SK-N-SH (cell line): ENCODE data around the gene ZNF544. TPM values are rescaled to one million over a fixed set of nuclear protein-coding genes. Genes with fewer than 3 reads are reported as not detected.

Source experiments
- CTCF ChIA-PET: fragments of 300-600, 350-600 bp; formaldehyde crosslinking; extraction: SDS; loops from one replicate; lab custom pipeline; 2021; lab: Yijun Ruan, JAX
- POLR2A ChIA-PET: fragments of 350-600 bp; sonication (Branson Sonifier 250); formaldehyde crosslinking; extraction: SDS; loops from one replicate; lab custom pipeline; 2020; ENCODE audit warnings: antibody characterized with exemption, inconsistent platforms; lab: Yijun Ruan, JAX
- DNase-seq: peaks from one replicate; pipeline ENCODE4 v3.0.0; 2012
- H2AFZ ChIP-seq: fragments of 200-600 bp; sonication (generic); 2 replicates; pipeline ENCODE4 v1.8.1; 2016; ENCODE audit warnings: antibody characterized with exemption, mild to moderate bottlenecking, low read depth
- H3F3A ChIP-seq: fragments of 200-600 bp; sonication (generic); replicated peaks from 2 replicates; pipeline ENCODE3; 2016; ENCODE audit warnings: antibody characterized with exemption, mild to moderate bottlenecking; ENCODE audit not compliant: insufficient read depth
- H3K27ac ChIP-seq, 2 experiments: fragments of 200-500 bp in 1 of 2; fragments of 200-600 bp in 1 of 2; sonication (Bioruptor generic) in 1 of 2; sonication (generic), shearing (Covaris generic) in 1 of 2; 2 replicates each; pipeline versions ENCODE4 v1.5.1 to v1.6.1; 2014 to 2016; ENCODE audit warnings: low read depth in 2 of 2, inconsistent platforms in 1 of 2, low read length in 1 of 2, mild to moderate bottlenecking in 1 of 2, mixed read lengths in 1 of 2
- H3K27me3 ChIP-seq: fragments of 200-600 bp; sonication (generic), shearing (Covaris generic); 2 replicates; pipeline ENCODE4 v1.6.1; 2016; ENCODE audit warnings: mixed run types; ENCODE audit not compliant: insufficient read depth
- H3K36me3 ChIP-seq, 2 experiments: fragments of 200-500 bp in 1 of 2; fragments of 200-600 bp in 1 of 2; sonication (Bioruptor generic) in 1 of 2; sonication (generic) in 1 of 2; replicated peaks in 1 of 2; 2 replicates each; pipeline versions ENCODE3 to v1.5.1; 2014 to 2016; ENCODE audit warnings: low read length in 1 of 2, mild to moderate bottlenecking in 1 of 2; ENCODE audit not compliant: insufficient read depth in 2 of 2, control insufficient read depth in 1 of 2
- H3K4me1 ChIP-seq, 2 experiments: fragments of 200-500 bp in 1 of 2; fragments of 200-600 bp in 1 of 2; sonication (Bioruptor generic) in 1 of 2; sonication (generic), shearing (Covaris generic) in 1 of 2; 2 replicates each; pipeline versions ENCODE4 v1.5.1 to v1.6.1; 2014 to 2016; ENCODE audit warnings: low read depth in 1 of 2, low read length in 1 of 2, mixed run types in 1 of 2; ENCODE audit not compliant: insufficient read depth in 2 of 2, control insufficient read depth in 1 of 2
- H3K4me2 ChIP-seq: fragments of 200-600 bp; sonication (generic), shearing (Covaris generic); 2 replicates; pipeline ENCODE4 v1.6.1; 2017; ENCODE audit warnings: mixed run types
- H3K4me3 ChIP-seq, 2 experiments: fragments of 200-500 bp in 1 of 2; fragments of 200-600 bp in 1 of 2; sonication (Bioruptor generic) in 1 of 2; sonication (generic), shearing (Covaris generic) in 1 of 2; 2 replicates each; pipeline versions ENCODE4 v1.5.1 to v1.8.1; 2014 to 2016; ENCODE audit warnings: low read depth in 2 of 2, inconsistent platforms in 1 of 2, low read length in 1 of 2, mild to moderate bottlenecking in 1 of 2, mixed read lengths in 1 of 2, moderate library complexity in 1 of 2
- H3K79me2 ChIP-seq: fragments of 200-600 bp; sonication (generic); 2 replicates; pipeline ENCODE4 v1.8.1; 2017; ENCODE audit warnings: mild to moderate bottlenecking; ENCODE audit not compliant: insufficient read depth
- H3K9ac ChIP-seq: fragments of 200-600 bp; sonication (generic); 2 replicates; pipeline ENCODE4 v1.6.1; 2017; ENCODE audit warnings: mixed run types
- H3K9me2 ChIP-seq: fragments of 200-600 bp; sonication (generic); 2 replicates; pipeline ENCODE4 v1.6.1; 2017; ENCODE audit warnings: mixed run types
- H3K9me3 ChIP-seq: fragments of 200-600 bp; sonication (generic); 2 replicates; pipeline ENCODE4 v1.6.1; 2017; ENCODE audit warnings: mixed run types, mild to moderate bottlenecking, moderate library complexity
- H4K20me1 ChIP-seq: fragments of 200-600 bp; sonication (generic); 2 replicates; pipeline ENCODE4 v1.6.1; 2017; ENCODE audit warnings: mild to moderate bottlenecking, mixed run types; ENCODE audit not compliant: insufficient read depth
- CHD2 ChIP-seq: fragments of 150-350 bp; IDR thresholded peaks from 2 replicates; pipeline ENCODE4 v1.6.1; 2018; ENCODE audit warnings: low read length; ENCODE audit not compliant: partially characterized antibody
- ELF1 ChIP-seq: IDR thresholded peaks from 2 replicates; pipeline ENCODE4 v1.4.0; 2012
- EP300 ChIP-seq, 2 experiments: IDR thresholded peaks; 2 replicates each; pipeline versions ENCODE4 v1.4.0 to v1.6.1; 2012; ENCODE audit warnings: borderline replicate concordance in 1 of 2, low read depth in 1 of 2, low read length in 1 of 2
- MXI1 ChIP-seq: IDR thresholded peaks from 2 replicates; pipeline ENCODE4 v1.6.1; 2012; ENCODE audit warnings: mild to moderate bottlenecking, low read depth, low read length, improper control_type of control experiment
- SMC3 ChIP-seq: IDR thresholded peaks from 2 replicates; pipeline ENCODE4 v1.6.1; 2012; ENCODE audit warnings: low read depth, low read length, improper control_type of control experiment
- TEAD4 ChIP-seq: IDR thresholded peaks from 2 replicates; pipeline ENCODE4 v1.4.0; 2012; ENCODE audit warnings: mild to moderate bottlenecking, borderline replicate concordance; ENCODE audit not compliant: insufficient read depth
- WGBS: methylation state at CpG from one replicate; pipeline ENCODE4 v1.1.6; 2017; ENCODE audit warnings: low lambda C conversion rate; 5-methylcytosine and 5-hydroxymethylcytosine counted together
- polyA plus RNA-seq, 3 experiments: library from polyadenylated mRNA; depleted of rRNA; stranded (reverse); fragments of >200 nt; gene quantifications; 2 replicates each; pipeline ENCODE4 v1.2.3, GENCODE V29; 2012
- TF ChIP-seq, protein P1 (sequence below): IDR thresholded peaks from 2 replicates; pipeline ENCODE4 v1.6.1; 2012; ENCODE audit warnings: mild to moderate bottlenecking, low read depth, low read length, moderate library complexity
- TF ChIP-seq, protein P2 (sequence below): fragments of 200-600 bp; sonication (generic); IDR thresholded peaks from 2 replicates; pipeline ENCODE4 v1.6.1; 2017; ENCODE audit warnings: antibody characterized with exemption, mild to moderate bottlenecking, moderate library complexity
- TF ChIP-seq, protein P3 (sequence below): IDR thresholded peaks from 2 replicates; pipeline ENCODE4 v1.4.0; 2012; ENCODE audit warnings: low read depth
- TF ChIP-seq, protein P4 (sequence below): IDR thresholded peaks from 2 replicates; pipeline ENCODE4 v1.4.0; 2012; ENCODE audit warnings: low read depth, borderline replicate concordance
- TF ChIP-seq, protein P5 (sequence below): fragments of 150-350 bp; IDR thresholded peaks from 2 replicates; pipeline ENCODE4 v1.6.1; 2016; ENCODE audit warnings: mild to moderate bottlenecking, low read depth, low read length

Gene ZNF544
- polyA plus RNA-seq, 1 of the 3 experiments (the other 2 are of a cell fraction) = 0.89 TPM

DNA sequence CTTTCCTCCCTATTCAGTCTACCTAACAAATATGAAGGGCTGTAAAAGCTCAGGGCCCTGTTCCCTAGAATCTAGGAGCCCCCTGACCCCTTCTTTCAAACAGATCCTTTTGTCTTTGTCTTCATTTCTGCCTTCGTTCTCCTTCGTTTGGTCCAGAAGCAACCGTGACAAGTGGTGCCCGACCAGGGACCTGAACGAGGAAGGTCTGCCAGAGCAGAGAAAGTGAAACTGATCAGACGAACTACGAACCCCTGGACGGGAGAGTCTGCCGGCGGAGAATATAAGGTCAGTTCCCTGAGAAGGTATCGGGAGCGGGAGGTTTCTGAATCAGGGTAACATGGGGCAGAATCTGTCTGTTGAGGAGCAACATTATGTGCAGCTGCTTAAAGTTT, 77.2 kb downstream of the ZNF544 start:
- H3K79me2 ChIP-seq = peaks cover 37% of the 10 kb centered on the region
- peak; percentile 38 for DNase-seq
- CTCF ChIA-PET = no interaction called here

More for the DNA sequence above, 77.2 kb downstream of the ZNF544 start:
- Histone ChIP-seq H3K36me3 (peaks cover 50 to 51% of the 10 kb centered on the region in 2 experiments), H3K4me3 (peak overlapping the region; percentile 79 to 97), H3K4me1 (peaks cover 0 to 16% of the 10 kb centered on the region in 2 experiments; a peak in 2 of 4 replicates), H3F3A (peaks cover 21% of the 10 kb centered on the region), H3K9me3 (no peaks in the 10 kb centered on the region), H2AFZ (no peak overlapping the region), H3K27ac (peak overlapping the region; percentile 72 to 73), H3K27me3 (no peaks in the 10 kb centered on the region), H3K9ac (peak overlapping the region; percentile 80), H4K20me1 (no peaks in the 10 kb centered on the region), H3K9me2 (no peaks in the 10 kb centered on the region), H3K4me2 (peak overlapping the region; percentile 90)
- POLR2A ChIA-PET = interaction anchor here (1.0 to 2.2 kb wide), 2 partner anchors 16 to 21 kb away, joined by 3 to 12 read pairs; partner anchors contain the start of gene ZSCAN22
- 13% methylated on average over 12 of the region's 12 CpGs for WGBS
- TF ChIP-seq TEAD4 = no peak
- no peak for TF ChIP-seq SMC3
- no peak for TF ChIP-seq MXI1
- no peak for TF ChIP-seq CHD2
- TF ChIP-seq, protein P1, sequence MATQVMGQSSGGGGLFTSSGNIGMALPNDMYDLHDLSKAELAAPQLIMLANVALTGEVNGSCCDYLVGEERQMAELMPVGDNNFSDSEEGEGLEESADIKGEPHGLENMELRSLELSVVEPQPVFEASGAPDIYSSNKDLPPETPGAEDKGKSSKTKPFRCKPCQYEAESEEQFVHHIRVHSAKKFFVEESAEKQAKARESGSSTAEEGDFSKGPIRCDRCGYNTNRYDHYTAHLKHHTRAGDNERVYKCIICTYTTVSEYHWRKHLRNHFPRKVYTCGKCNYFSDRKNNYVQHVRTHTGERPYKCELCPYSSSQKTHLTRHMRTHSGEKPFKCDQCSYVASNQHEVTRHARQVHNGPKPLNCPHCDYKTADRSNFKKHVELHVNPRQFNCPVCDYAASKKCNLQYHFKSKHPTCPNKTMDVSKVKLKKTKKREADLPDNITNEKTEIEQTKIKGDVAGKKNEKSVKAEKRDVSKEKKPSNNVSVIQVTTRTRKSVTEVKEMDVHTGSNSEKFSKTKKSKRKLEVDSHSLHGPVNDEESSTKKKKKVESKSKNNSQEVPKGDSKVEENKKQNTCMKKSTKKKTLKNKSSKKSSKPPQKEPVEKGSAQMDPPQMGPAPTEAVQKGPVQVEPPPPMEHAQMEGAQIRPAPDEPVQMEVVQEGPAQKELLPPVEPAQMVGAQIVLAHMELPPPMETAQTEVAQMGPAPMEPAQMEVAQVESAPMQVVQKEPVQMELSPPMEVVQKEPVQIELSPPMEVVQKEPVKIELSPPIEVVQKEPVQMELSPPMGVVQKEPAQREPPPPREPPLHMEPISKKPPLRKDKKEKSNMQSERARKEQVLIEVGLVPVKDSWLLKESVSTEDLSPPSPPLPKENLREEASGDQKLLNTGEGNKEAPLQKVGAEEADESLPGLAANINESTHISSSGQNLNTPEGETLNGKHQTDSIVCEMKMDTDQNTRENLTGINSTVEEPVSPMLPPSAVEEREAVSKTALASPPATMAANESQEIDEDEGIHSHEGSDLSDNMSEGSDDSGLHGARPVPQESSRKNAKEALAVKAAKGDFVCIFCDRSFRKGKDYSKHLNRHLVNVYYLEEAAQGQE = no peak
- TF ChIP-seq EP300 (IDR thresholded peaks at IDR 0.05; ENCODE audit: borderline replicate concordance in 1 of 2, low read depth in 1 of 2, low read length in 1 of 2) = no peak
- TF ChIP-seq, protein P2, sequence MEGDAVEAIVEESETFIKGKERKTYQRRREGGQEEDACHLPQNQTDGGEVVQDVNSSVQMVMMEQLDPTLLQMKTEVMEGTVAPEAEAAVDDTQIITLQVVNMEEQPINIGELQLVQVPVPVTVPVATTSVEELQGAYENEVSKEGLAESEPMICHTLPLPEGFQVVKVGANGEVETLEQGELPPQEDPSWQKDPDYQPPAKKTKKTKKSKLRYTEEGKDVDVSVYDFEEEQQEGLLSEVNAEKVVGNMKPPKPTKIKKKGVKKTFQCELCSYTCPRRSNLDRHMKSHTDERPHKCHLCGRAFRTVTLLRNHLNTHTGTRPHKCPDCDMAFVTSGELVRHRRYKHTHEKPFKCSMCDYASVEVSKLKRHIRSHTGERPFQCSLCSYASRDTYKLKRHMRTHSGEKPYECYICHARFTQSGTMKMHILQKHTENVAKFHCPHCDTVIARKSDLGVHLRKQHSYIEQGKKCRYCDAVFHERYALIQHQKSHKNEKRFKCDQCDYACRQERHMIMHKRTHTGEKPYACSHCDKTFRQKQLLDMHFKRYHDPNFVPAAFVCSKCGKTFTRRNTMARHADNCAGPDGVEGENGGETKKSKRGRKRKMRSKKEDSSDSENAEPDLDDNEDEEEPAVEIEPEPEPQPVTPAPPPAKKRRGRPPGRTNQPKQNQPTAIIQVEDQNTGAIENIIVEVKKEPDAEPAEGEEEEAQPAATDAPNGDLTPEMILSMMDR = no peak
- TF ChIP-seq, protein P3, sequence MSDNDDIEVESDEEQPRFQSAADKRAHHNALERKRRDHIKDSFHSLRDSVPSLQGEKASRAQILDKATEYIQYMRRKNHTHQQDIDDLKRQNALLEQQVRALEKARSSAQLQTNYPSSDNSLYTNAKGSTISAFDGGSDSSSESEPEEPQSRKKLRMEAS = no peak
- TF ChIP-seq, protein P4, sequence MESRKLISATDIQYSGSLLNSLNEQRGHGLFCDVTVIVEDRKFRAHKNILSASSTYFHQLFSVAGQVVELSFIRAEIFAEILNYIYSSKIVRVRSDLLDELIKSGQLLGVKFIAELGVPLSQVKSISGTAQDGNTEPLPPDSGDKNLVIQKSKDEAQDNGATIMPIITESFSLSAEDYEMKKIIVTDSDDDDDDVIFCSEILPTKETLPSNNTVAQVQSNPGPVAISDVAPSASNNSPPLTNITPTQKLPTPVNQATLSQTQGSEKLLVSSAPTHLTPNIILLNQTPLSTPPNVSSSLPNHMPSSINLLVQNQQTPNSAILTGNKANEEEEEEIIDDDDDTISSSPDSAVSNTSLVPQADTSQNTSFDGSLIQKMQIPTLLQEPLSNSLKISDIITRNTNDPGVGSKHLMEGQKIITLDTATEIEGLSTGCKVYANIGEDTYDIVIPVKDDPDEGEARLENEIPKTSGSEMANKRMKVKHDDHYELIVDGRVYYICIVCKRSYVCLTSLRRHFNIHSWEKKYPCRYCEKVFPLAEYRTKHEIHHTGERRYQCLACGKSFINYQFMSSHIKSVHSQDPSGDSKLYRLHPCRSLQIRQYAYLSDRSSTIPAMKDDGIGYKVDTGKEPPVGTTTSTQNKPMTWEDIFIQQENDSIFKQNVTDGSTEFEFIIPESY = no peak
- TF ChIP-seq, protein P5, sequence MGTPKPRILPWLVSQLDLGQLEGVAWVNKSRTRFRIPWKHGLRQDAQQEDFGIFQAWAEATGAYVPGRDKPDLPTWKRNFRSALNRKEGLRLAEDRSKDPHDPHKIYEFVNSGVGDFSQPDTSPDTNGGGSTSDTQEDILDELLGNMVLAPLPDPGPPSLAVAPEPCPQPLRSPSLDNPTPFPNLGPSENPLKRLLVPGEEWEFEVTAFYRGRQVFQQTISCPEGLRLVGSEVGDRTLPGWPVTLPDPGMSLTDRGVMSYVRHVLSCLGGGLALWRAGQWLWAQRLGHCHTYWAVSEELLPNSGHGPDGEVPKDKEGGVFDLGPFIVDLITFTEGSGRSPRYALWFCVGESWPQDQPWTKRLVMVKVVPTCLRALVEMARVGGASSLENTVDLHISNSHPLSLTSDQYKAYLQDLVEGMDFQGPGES = no peak
- TF ChIP-seq ELF1 = no peak
